Ramos (cell line): ENCODE measurements around the gene ANKRD55.

Experiments
- in situ Hi-C: fragments of 300-500 bp; cut with MboI; formaldehyde crosslinking; loops from one replicate; pipeline ENCODE4 v1.14.3; 2022; ENCODE audit warnings: low sequenced_read_pairs; ENCODE audit not compliant: unreplicated experiment

The ANKRD55 gene

GRCh38 chr5:56069652-56070226, 163.4 kb downstream of the ANKRD55 start:
- in situ Hi-C loops: no loop called here

GRCh38 chr5:56066931-56067450, 166.1 kb downstream of the ANKRD55 start:
- in situ Hi-C loops: no loop called here

GRCh38 chr5:56064984-56065383, 168.1 kb downstream of the ANKRD55 start:
- in situ Hi-C loops: no loop called here

- in situ Hi-C loops: no loop called here
Observed at GRCh38 chr5:56060276-56061110, 172.6 kb downstream of the ANKRD55 start.

- in situ Hi-C loops: no loop called here
Observed at GRCh38 chr5:56059854-56060253, 173.3 kb downstream of the ANKRD55 start.

GRCh38 chr5:56056875-56057274, 176.3 kb downstream of the ANKRD55 start:
- in situ Hi-C loops: no loop called here

GRCh38 chr5:56055859-56056258, 177.3 kb downstream of the ANKRD55 start:
- in situ Hi-C loops: no loop called here

GRCh38 chr5:56055287-56055686, 177.8 kb downstream of the ANKRD55 start:
- in situ Hi-C loops: no loop called here

GRCh38 chr5:56054666-56055065, 178.5 kb downstream of the ANKRD55 start:
- in situ Hi-C loops: no loop called here

- in situ Hi-C loops: no loop called here
Observed at GRCh38 chr5:56053363-56053762, 179.8 kb downstream of the ANKRD55 start.

- in situ Hi-C loops: no loop called here
Observed at GRCh38 chr5:56052735-56053134, 180.4 kb downstream of the ANKRD55 start.

GRCh38 chr5:56050551-56051255, 182.4 kb downstream of the ANKRD55 start:
- in situ Hi-C loops: no loop called here
